Glutamatergic neuron (in vitro differentiated cells): ENCODE measurements around the gene APBA2. TPM values are rescaled to one million over a fixed set of nuclear protein-coding genes. Genes with fewer than 3 reads are reported as not detected.
"Not testable (repeated sequence)": the region's sequence is repeated elsewhere in the genome, so short reads cannot be mapped to it uniquely, and the experiment has no call there.

Source experiments
- DNase-seq: peaks from one replicate; pipeline ENCODE4 v3.0.0; 2022
- H3K27ac Mint-ChIP-seq: one replicate; pipeline ENCODE4 v1.8.0; 2020; ENCODE audit warnings: mild to moderate bottlenecking, mixed read lengths, inconsistent platforms; ENCODE audit not compliant: unreplicated experiment
- H3K27me3 Mint-ChIP-seq: one replicate; pipeline ENCODE4 v1.8.0; 2020; ENCODE audit warnings: mild to moderate bottlenecking, moderate library complexity, mixed read lengths, inconsistent platforms; ENCODE audit not compliant: unreplicated experiment
- H3K36me3 Mint-ChIP-seq: one replicate; pipeline ENCODE4 v1.8.0; 2020; ENCODE audit warnings: mild to moderate bottlenecking, mixed read lengths, inconsistent platforms; ENCODE audit not compliant: unreplicated experiment
- H3K4me1 Mint-ChIP-seq: one replicate; pipeline ENCODE4 v1.8.0; 2020; ENCODE audit warnings: mild to moderate bottlenecking, low read depth, mixed read lengths, inconsistent platforms; ENCODE audit not compliant: unreplicated experiment
- H3K4me3 Mint-ChIP-seq: one replicate; pipeline ENCODE4 v1.8.0; 2020; ENCODE audit warnings: mild to moderate bottlenecking, mixed read lengths, inconsistent platforms; ENCODE audit not compliant: unreplicated experiment
- H3K9me3 Mint-ChIP-seq: one replicate; pipeline ENCODE4 v1.8.0; 2020; ENCODE audit warnings: mild to moderate bottlenecking, moderate library complexity, mixed read lengths, inconsistent platforms; ENCODE audit not compliant: unreplicated experiment
- CTCF ChIP-seq: fragments of 200-600 bp; sonication (generic); IDR thresholded peaks from one replicate; pipeline ENCODE4 v1.5.0; 2021; ENCODE audit not compliant: partially characterized antibody, unreplicated experiment
- total RNA-seq: library from RNA; stranded (reverse); fragmentation: NEBNext Ultra II Directional; extraction: Animal tissue kit (Norgen Biotek cat#: 25700); gene quantifications from one replicate; pipeline ENCODE4 v1.2.1, GENCODE V29; 2021; ENCODE audit not compliant: unreplicated experiment

Gene APBA2
- total RNA-seq, 1 donor from 2014 or later: 166 TPM

- not testable (repeated sequence) for H3K4me3 Mint-ChIP-seq, DNase-seq, H3K27me3 Mint-ChIP-seq, H3K27ac Mint-ChIP-seq, H3K4me1 Mint-ChIP-seq, H3K9me3 Mint-ChIP-seq
- H3K36me3 Mint-ChIP-seq: peaks cover 14% of the 10 kb centered on the region
These were observed 31.2 kb upstream of the APBA2 start for GRCh38 chr15:28854578-28854977.

- Mint-ChIP-seq H3K4me3 (no peak overlapping the region), H3K36me3 (peaks cover 10% of the 10 kb centered on the region), H3K4me1 (peaks cover 16% of the 10 kb centered on the region), H3K27me3 (peaks cover 3% of the 10 kb centered on the region), H3K9me3 (peaks cover 6% of the 10 kb centered on the region), H3K27ac (no peak overlapping the region)
- DNase-seq: no peak
- TF ChIP-seq CTCF: no peak
These were observed 24.7 kb upstream of the APBA2 start for GRCh38 chr15:28861031-28861534.

GRCh38 chr15:28861589-28862293, 24.0 kb upstream of the APBA2 start:
- not testable (repeated sequence) for H3K27me3 Mint-ChIP-seq, DNase-seq, H3K4me3 Mint-ChIP-seq, H3K9me3 Mint-ChIP-seq, H3K27ac Mint-ChIP-seq, H3K36me3 Mint-ChIP-seq
- H3K4me1 Mint-ChIP-seq: peaks cover 16% of the 10 kb centered on the region

- Mint-ChIP-seq H3K4me1 (peaks cover 7% of the 10 kb centered on the region), H3K36me3 (peaks cover 11% of the 10 kb centered on the region), H3K9me3 (peaks cover 4% of the 10 kb centered on the region), H3K27ac (no peak overlapping the region), H3K4me3 (no peak overlapping the region), H3K27me3 (peaks cover 5% of the 10 kb centered on the region)
- DNase-seq: no peak
- no peak for TF ChIP-seq CTCF
These were observed 16.9 kb upstream of the APBA2 start for GRCh38 chr15:28868744-28869345.

- Mint-ChIP-seq H3K27ac (no peak overlapping the region), H3K4me1 (peaks cover 13% of the 10 kb centered on the region), H3K4me3 (no peak overlapping the region), H3K36me3 (peaks cover 15% of the 10 kb centered on the region), H3K27me3 (peaks cover 6% of the 10 kb centered on the region), H3K9me3 (peaks cover 6% of the 10 kb centered on the region)
- TF ChIP-seq CTCF: no peak
- DNase-seq: no peak
These were observed 14.6 kb upstream of the APBA2 start for GRCh38 chr15:28871168-28871567.

GRCh38 chr15:28873006-28873405, 12.8 kb upstream of the APBA2 start:
- peaks cover 4% of the 10 kb centered on the region for H3K9me3 Mint-ChIP-seq
- no peak for DNase-seq
- peaks cover 13% of the 10 kb centered on the region for H3K36me3 Mint-ChIP-seq
- no peak for TF ChIP-seq CTCF
- peaks cover 9% of the 10 kb centered on the region for H3K27me3 Mint-ChIP-seq
- peaks cover 13% of the 10 kb centered on the region for H3K4me1 Mint-ChIP-seq
- H3K4me3 Mint-ChIP-seq: no peak overlapping the region
- H3K27ac Mint-ChIP-seq: no peak overlapping the region
